COR-L47 (cell line): Measurements from ENCODE around the gene LGI4.

ENCODE experiments used
- DNase-seq: peaks from one replicate; lab custom pipeline; 2025; lab: John Stamatoyannopoulos, UW

Gene LGI4

GRCh38 chr19:35085947-35086346 lies 48.9 kb downstream of the LGI4 start:
- DNase-seq, result no peak

GRCh38 chr19:35084509-35084762 lies 50.4 kb downstream of the LGI4 start:
- no peak for DNase-seq

- DNase-seq, result no peak
Observed at GRCh38 chr19:35083691-35084508, 51.0 kb downstream of the LGI4 start.

GRCh38 chr19:35081201-35081600 lies 53.7 kb downstream of the LGI4 start:
- DNase-seq, result no peak

GRCh38 chr19:35080613-35081170 lies 54.2 kb downstream of the LGI4 start:
- no peak for DNase-seq

GRCh38 chr19:35079826-35080225 lies 55.0 kb downstream of the LGI4 start:
- DNase-seq, result no peak

- no peak for DNase-seq
Observed at GRCh38 chr19:35077411-35078223, 57.2 kb downstream of the LGI4 start.

- no peak for DNase-seq
Observed at GRCh38 chr19:35076657-35077056, 58.2 kb downstream of the LGI4 start.

- no peak for DNase-seq
Observed at GRCh38 chr19:35076026-35076370, 58.9 kb downstream of the LGI4 start.

- no peak for DNase-seq
Observed at GRCh38 chr19:35075202-35076025, 59.4 kb downstream of the LGI4 start.
